ENCODE measurements around the gene ACSL6. TPM values are rescaled to one million over a fixed set of nuclear protein-coding genes. Genes with fewer than 3 reads are reported as not detected.

ACSL6 gene
- total and polyA plus RNA-seq, 4 donors: 0.10 to 6.7 (median 0.38) TPM

DNA sequence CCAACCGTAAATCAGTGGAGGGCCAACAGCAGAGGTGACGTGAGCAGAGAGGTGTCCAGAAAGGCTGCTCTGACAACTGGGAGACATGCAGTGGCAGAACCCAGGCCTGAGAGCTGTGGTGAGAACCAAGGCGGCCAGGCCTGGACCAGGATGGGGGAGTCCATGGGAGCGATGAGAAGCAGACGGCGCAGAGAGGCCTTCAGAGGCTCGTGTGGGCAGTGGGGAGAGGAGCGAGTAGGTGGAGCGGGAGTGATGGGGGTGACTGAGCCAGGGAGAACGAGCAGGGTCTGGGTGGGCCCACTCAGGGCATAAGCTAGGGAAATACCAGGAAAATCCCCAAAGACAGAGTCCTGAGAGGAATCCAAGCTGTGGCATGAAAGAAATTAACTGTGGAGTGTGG is 41.1 kb upstream of the ACSL6 start:
- TF ChIP-seq, protein P1, sequence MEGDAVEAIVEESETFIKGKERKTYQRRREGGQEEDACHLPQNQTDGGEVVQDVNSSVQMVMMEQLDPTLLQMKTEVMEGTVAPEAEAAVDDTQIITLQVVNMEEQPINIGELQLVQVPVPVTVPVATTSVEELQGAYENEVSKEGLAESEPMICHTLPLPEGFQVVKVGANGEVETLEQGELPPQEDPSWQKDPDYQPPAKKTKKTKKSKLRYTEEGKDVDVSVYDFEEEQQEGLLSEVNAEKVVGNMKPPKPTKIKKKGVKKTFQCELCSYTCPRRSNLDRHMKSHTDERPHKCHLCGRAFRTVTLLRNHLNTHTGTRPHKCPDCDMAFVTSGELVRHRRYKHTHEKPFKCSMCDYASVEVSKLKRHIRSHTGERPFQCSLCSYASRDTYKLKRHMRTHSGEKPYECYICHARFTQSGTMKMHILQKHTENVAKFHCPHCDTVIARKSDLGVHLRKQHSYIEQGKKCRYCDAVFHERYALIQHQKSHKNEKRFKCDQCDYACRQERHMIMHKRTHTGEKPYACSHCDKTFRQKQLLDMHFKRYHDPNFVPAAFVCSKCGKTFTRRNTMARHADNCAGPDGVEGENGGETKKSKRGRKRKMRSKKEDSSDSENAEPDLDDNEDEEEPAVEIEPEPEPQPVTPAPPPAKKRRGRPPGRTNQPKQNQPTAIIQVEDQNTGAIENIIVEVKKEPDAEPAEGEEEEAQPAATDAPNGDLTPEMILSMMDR (IDR thresholded peaks at IDR 0.05; ENCODE audit: control extremely low read depth, extremely low read depth): no peak
- DNase-seq (no peak), ATAC-seq (ENCODE audit: insufficient read depth, low FRiP score) (no peak)
- no peak overlapping the region for H3K27ac ChIP-seq (ENCODE audit: low read depth in 1 of 2, low read length in 1 of 2)
- no peaks in the 10 kb centered on the region for H3K4me1 ChIP-seq (ENCODE audit: control insufficient read depth in 5 of 5, insufficient read depth in 5 of 5, low read length in 5 of 5)
- H3K9ac ChIP-seq (ENCODE audit: insufficient read depth in 1 of 2, low read length in 2 of 2): no peak overlapping the region
- H3K4me3 ChIP-seq: no peak overlapping the region
- 80 to 86% methylated on average over 10 of the region's 10 CpGs for WGBS, 2 donors
- H3K27me3 ChIP-seq (ENCODE audit: control insufficient read depth in 3 of 3, insufficient read depth in 3 of 3, low read length in 2 of 3): no peaks in the 10 kb centered on the region
- H3K9me3 ChIP-seq (ENCODE audit: control insufficient read depth in 4 of 4, insufficient read depth in 3 of 4, low read length in 3 of 4): no peaks in the 10 kb centered on the region
- no peaks in the 10 kb centered on the region for H3K36me3 ChIP-seq (ENCODE audit: control insufficient read depth in 4 of 4, insufficient read depth in 4 of 4, low read length in 4 of 4)

DNA sequence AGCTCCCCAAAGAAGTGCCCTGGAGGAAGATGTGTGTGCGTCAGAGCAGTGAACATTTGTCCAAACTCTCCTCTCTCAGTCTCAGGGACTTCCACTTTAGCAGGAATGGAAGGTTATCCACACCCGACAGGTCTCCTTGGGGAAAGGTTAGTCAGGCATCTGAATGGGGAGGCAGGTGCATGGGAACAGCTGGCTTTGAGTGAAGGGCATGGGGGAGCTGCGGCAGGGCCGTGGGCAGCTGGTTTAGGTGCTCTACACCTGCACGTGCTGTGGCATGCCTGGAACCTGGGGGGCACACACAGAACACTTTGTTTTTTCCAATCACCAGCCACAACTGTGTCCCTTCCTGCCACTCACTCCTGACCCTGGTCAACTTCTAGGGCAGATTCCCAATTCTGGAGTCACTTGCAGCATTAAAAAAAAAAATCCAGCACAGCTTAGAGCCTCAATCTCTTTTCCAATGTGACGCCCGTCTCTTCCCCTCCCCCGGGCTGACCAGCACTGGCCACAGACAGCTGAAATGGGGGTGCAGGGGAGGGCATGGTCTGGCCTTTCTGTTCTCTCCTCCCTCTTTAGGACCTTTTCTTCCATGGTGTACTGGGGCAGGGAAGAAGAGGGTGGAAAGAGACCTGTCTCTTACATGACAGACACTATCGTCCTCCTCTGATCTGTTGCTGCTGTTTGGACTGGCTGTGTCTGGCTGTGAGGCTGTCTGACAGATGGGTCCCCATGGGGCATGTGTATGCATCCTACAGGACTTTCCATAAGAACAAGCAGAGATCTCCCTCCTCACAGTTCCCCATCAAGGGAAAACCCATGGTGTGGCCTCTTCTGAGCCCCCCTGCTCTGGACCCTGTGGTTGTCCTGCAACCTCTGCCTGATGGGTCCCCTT is 39.4 kb upstream of the ACSL6 start:
- TF ChIP-seq, protein P1 (IDR thresholded peaks at IDR 0.05; ENCODE audit: control extremely low read depth, extremely low read depth): no peak
- Histone ChIP-seq H3K27me3 (ENCODE audit: control insufficient read depth in 3 of 3, insufficient read depth in 3 of 3, low read length in 2 of 3) (no peaks in the 10 kb centered on the region), H3K9me3 (ENCODE audit: control insufficient read depth in 4 of 4, insufficient read depth in 3 of 4, low read length in 3 of 4) (no peaks in the 10 kb centered on the region), H3K27ac (ENCODE audit: low read depth in 1 of 2, low read length in 1 of 2) (no peak overlapping the region), H3K36me3 (ENCODE audit: control insufficient read depth in 4 of 4, insufficient read depth in 4 of 4, low read length in 4 of 4) (no peaks in the 10 kb centered on the region), H3K4me3 (no peak overlapping the region), H3K9ac (ENCODE audit: insufficient read depth in 1 of 2, low read length in 2 of 2) (no peak overlapping the region), H3K4me1 (ENCODE audit: control insufficient read depth in 5 of 5, insufficient read depth in 5 of 5, low read length in 5 of 5) (no peaks in the 10 kb centered on the region)
- 84 to 90% methylated on average over 9 of the region's 9 CpGs for WGBS, 2 donors
- ATAC-seq (ENCODE audit: insufficient read depth, low FRiP score) (no peak), DNase-seq (no peak)

GRCh38 chr5:132050136-132050535 is 38.7 kb upstream of the ACSL6 start:
- ATAC-seq (ENCODE audit: insufficient read depth, low FRiP score) (no peak), DNase-seq (no peak)
- no peaks in the 10 kb centered on the region for H3K27me3 ChIP-seq (ENCODE audit: control insufficient read depth in 3 of 3, insufficient read depth in 3 of 3, low read length in 2 of 3)
- no peak overlapping the region for H3K4me3 ChIP-seq
- no peaks in the 10 kb centered on the region for H3K36me3 ChIP-seq (ENCODE audit: control insufficient read depth in 4 of 4, insufficient read depth in 4 of 4, low read length in 4 of 4)
- 32 to 54% methylated on average over 5 of the region's 5 CpGs for WGBS, 2 donors
- no peaks in the 10 kb centered on the region for H3K9me3 ChIP-seq (ENCODE audit: control insufficient read depth in 4 of 4, insufficient read depth in 3 of 4, low read length in 3 of 4)
- TF ChIP-seq, protein P1 (IDR thresholded peaks at IDR 0.05; ENCODE audit: control extremely low read depth, extremely low read depth): no peak
- H3K27ac ChIP-seq (ENCODE audit: low read depth in 1 of 2, low read length in 1 of 2): no peak overlapping the region
- no peaks in the 10 kb centered on the region for H3K4me1 ChIP-seq (ENCODE audit: control insufficient read depth in 5 of 5, insufficient read depth in 5 of 5, low read length in 5 of 5)
- H3K9ac ChIP-seq (ENCODE audit: insufficient read depth in 1 of 2, low read length in 2 of 2): no peak overlapping the region

All from lung (tissue), 12 donors.